NCI-H2171 treated with DMSO at 0.1 percent for 48 hours (cell line): ENCODE measurements around the gene IFI16.
"Not testable (repeated sequence)": the region's sequence is repeated elsewhere in the genome, so short reads cannot be mapped to it uniquely, and the experiment has no call there.

ENCODE experiments used
- DNase-seq: peaks from one replicate; lab custom pipeline; 2025; lab: John Stamatoyannopoulos, UW

The IFI16 gene

GRCh38 chr1:159098596-159098995 is 88.9 kb downstream of the IFI16 start:
- no peak for DNase-seq

DNA sequence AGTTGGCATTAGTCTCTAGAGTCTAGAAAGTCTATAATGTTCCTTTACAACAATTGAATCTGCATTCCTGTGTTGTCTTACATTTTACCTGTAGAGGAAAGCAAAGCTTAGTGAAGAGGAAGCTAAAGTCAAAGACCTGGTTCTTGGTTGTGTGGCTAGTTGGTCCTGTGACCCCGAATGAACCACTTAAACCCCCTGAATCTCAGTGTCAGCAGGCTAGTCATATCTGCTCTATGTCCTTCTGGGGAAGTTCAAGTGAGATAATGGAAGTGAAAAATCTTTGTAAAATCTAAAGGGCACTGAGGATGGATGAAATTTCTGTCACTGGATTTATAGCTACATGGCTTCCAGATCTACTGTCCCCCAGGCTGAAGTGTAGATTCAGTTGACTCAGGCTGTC is 90.9 kb downstream of the IFI16 start:
- DNase-seq, result no peak

- not testable (repeated sequence) for DNase-seq
Measured at GRCh38 chr1:159103021-159103420, 93.3 kb downstream of the IFI16 start.
